SU-DHL-6 (cell line): ENCODE measurements around the gene SYNCRIP.

ENCODE experiments used
- CTCF ChIP-seq: fragments of 200-600 bp; sonication (generic); IDR thresholded peaks from one replicate; pipeline ENCODE4 v1.5.1; 2017; ENCODE audit warnings: antibody characterized with exemption, mild to moderate bottlenecking, low read length, moderate library complexity; ENCODE audit not compliant: insufficient read depth, poor library complexity, severe bottlenecking
- EZH2phosphoT487 ChIP-seq: fragments of 200-600 bp; sonication (generic), shearing (Covaris generic); conservative IDR thresholded peaks from 2 replicates; pipeline ENCODE4 v1.6.1; 2018; ENCODE audit warnings: mild to moderate bottlenecking, antibody characterized with exemption, low read length, moderate library complexity, mixed read lengths

DNA sequence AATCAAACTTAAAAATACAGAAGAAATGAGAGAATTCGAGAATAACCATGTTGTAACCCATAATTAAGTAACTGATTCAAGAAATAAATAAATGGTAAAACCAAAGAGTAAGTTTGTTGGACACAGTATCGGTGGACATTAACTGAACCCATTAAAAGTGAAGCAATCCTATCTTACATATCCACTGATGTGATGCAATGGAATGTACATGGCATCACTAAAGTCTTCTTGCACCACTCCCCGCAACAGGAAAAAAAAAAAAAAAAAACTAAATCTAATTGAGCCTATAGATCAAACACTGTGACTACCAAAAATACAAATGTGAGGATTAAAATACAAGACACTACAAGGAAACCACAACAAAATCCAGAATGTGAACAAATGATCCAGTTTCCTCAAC lies 56.9 kb downstream of the SYNCRIP start:
- TF ChIP-seq CTCF (no peak), EZH2phosphoT487 (no peak)
